Measurements from ENCODE around the gene SLC66A1.

- TF ChIP-seq, protein P1, sequence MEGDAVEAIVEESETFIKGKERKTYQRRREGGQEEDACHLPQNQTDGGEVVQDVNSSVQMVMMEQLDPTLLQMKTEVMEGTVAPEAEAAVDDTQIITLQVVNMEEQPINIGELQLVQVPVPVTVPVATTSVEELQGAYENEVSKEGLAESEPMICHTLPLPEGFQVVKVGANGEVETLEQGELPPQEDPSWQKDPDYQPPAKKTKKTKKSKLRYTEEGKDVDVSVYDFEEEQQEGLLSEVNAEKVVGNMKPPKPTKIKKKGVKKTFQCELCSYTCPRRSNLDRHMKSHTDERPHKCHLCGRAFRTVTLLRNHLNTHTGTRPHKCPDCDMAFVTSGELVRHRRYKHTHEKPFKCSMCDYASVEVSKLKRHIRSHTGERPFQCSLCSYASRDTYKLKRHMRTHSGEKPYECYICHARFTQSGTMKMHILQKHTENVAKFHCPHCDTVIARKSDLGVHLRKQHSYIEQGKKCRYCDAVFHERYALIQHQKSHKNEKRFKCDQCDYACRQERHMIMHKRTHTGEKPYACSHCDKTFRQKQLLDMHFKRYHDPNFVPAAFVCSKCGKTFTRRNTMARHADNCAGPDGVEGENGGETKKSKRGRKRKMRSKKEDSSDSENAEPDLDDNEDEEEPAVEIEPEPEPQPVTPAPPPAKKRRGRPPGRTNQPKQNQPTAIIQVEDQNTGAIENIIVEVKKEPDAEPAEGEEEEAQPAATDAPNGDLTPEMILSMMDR (conservative IDR thresholded peaks at IDR 0.05; ENCODE audit: low read depth, low read length): no peak
- TF ChIP-seq EZH2phosphoT487 (IDR thresholded peaks at IDR 0.05; ENCODE audit: borderline replicate concordance, low read length) (no peak), EZH2 (IDR thresholded peaks at IDR 0.05; ENCODE audit: low read length, unreplicated experiment) (no peak)
These were observed 17.5 kb upstream of the SLC66A1 start for GRCh38 chr1:19294638-19295037.
